Retina (tissue), 1 donor: ENCODE results near the gene CRK.

Experiments used
- DNase-seq: peaks from one replicate; pipeline ENCODE4 v3.0.0-alpha.2; 2016

Gene CRK

GRCh38 chr17:1485423-1486376 is 29.7 kb upstream of the CRK start:
- DNase-seq, result peak; percentile 54

GRCh38 chr17:1484676-1485422 is 28.8 kb upstream of the CRK start:
- peak; percentile 63 for DNase-seq

- DNase-seq, result no peak
These were observed 28.1 kb upstream of the CRK start for GRCh38 chr17:1484060-1484535.

- DNase-seq, result no peak
These were observed 26.6 kb upstream of the CRK start for GRCh38 chr17:1482680-1483079.

- DNase-seq, result no peak
These were observed 25.7 kb upstream of the CRK start for GRCh38 chr17:1481736-1482135.

GRCh38 chr17:1480747-1481465 is 24.9 kb upstream of the CRK start:
- no peak for DNase-seq

- no peak for DNase-seq
These were observed 22.4 kb upstream of the CRK start for GRCh38 chr17:1478418-1478817.

GRCh38 chr17:1475321-1475854 is 19.4 kb upstream of the CRK start:
- DNase-seq, result no peak

GRCh38 chr17:1474402-1475189 is 18.6 kb upstream of the CRK start:
- no peak for DNase-seq

GRCh38 chr17:1473841-1474240 is 17.8 kb upstream of the CRK start:
- no peak for DNase-seq

- no peak for DNase-seq
These were observed 17.1 kb upstream of the CRK start for GRCh38 chr17:1473170-1473569.

- peak; percentile 69 for DNase-seq
These were observed 16.1 kb upstream of the CRK start for GRCh38 chr17:1471911-1472821.

- DNase-seq, result no peak
These were observed 15.5 kb upstream of the CRK start for GRCh38 chr17:1471490-1471889.

- no peak for DNase-seq
These were observed 14.9 kb upstream of the CRK start for GRCh38 chr17:1470755-1471462.

- no peak for DNase-seq
These were observed 14.2 kb upstream of the CRK start for GRCh38 chr17:1470071-1470754.

- DNase-seq, result no peak
These were observed 13.3 kb upstream of the CRK start for GRCh38 chr17:1469231-1469852.

GRCh38 chr17:1467898-1468492 is 12.0 kb upstream of the CRK start:
- DNase-seq, result no peak

- no peak for DNase-seq
These were observed 11.2 kb upstream of the CRK start for GRCh38 chr17:1467258-1467657.

GRCh38 chr17:1464186-1464585 is 8.2 kb upstream of the CRK start:
- no peak for DNase-seq
